Tibial nerve (tissue), 4 donors: Measurements from ENCODE around the gene BCL7B. TPM values are rescaled to one million over a fixed set of nuclear protein-coding genes. Genes with fewer than 3 reads are reported as not detected.
"Not testable (repeated sequence)": the region's sequence is repeated elsewhere in the genome, so short reads cannot be mapped to it uniquely, and the experiment has no call there.

Source experiments
- DNase-seq, 2 donors: peaks; one replicate each; pipeline ENCODE4 v3.0.0-alpha.2; 2019; ENCODE audit warnings: low spot score in 2 of 2
- H3K27ac ChIP-seq, 4 donors: fragments of 200-600 bp; sonication (generic) in 3 of 4; one replicate each; pipeline ENCODE4 v1.5.1; 2017 to 2019; ENCODE audit warnings: mild to moderate bottlenecking in 1 of 4
- H3K27me3 ChIP-seq, 2 donors: fragments of 200-600 bp; sonication (generic) in 1 of 2; one replicate each; pipeline versions ENCODE4 v1.5.1 to v1.6.0; 2017 to 2019
- H3K36me3 ChIP-seq, 3 donors: fragments of 200-600 bp; sonication (generic); one replicate each; pipeline ENCODE4 v1.5.1; 2018 to 2019
- H3K4me1 ChIP-seq, 4 donors: fragments of 200-600 bp; sonication (generic) in 3 of 4; one replicate each; pipeline ENCODE4 v1.5.1; 2017 to 2019
- H3K4me3 ChIP-seq, 4 donors: fragments of 200-600 bp; sonication (generic) in 3 of 4; one replicate each; pipeline ENCODE4 v1.5.1; 2017 to 2019; ENCODE audit warnings: mild to moderate bottlenecking in 1 of 4, moderate library complexity in 1 of 4
- H3K9me3 ChIP-seq, 4 donors: fragments of 200-600 bp; sonication (generic) in 3 of 4; one replicate each; pipeline ENCODE4 v1.5.1; 2017 to 2019
- EP300 ChIP-seq, 2 donors: sonication (generic); formaldehyde crosslinking; IDR thresholded peaks; one replicate each; pipeline ENCODE4 v1.6.1; 2017; ENCODE audit warnings: antibody characterized with exemption in 2 of 2, mild to moderate bottlenecking in 1 of 2
- POLR2A ChIP-seq, 2 donors: fragments of 450-650 bp; IDR thresholded peaks; one replicate each; pipeline ENCODE4 v1.6.1; 2017; ENCODE audit warnings: antibody characterized with exemption in 2 of 2, mild to moderate bottlenecking in 2 of 2, moderate library complexity in 2 of 2
- WGBS, 2 donors: methylation state at CpG; one replicate each; pipeline ENCODE4 v1.1.5; 2018; 5-methylcytosine and 5-hydroxymethylcytosine counted together
- total RNA-seq, 4 donors: library from RNA; depleted of rRNA; stranded (reverse); fragments of >200 nt; gene quantifications; one replicate each; pipeline ENCODE4 v1.1.0, GENCODE V29; 2016
- TF ChIP-seq, protein P1 (sequence below), 5 experiments: fragments of 200-600 bp in 3 of 5; fragments of 450-650 bp in 2 of 5; sonication (generic) in 3 of 5; IDR thresholded peaks; one replicate each; pipeline ENCODE4 v1.5.1; 2016 to 2019; ENCODE audit warnings: antibody characterized with exemption in 5 of 5, mild to moderate bottlenecking in 3 of 5, moderate library complexity in 2 of 5

Gene BCL7B
- total RNA-seq, 4 donors from 2014 or later, result 46.1 to 76.2 (median 59.4) TPM

DNA sequence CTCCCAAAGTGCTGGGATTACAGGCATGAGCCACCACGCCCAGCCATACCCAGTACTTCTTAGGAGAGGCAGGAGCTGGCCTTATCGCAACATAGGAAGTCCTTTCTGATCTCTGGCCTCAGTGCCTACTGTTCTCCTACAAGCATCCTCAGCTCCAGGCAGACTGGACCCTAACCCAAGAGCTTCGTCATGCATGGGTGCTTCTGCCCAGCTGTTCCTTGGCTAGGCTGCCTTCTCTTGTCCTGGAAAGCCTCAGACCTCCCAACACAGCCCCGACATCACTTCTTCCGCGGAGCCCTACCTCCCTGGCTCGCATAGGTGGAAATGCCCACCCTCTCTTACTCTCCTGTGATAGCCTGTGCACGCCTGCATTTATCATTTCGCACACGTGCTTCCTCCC lies 15.8 kb downstream of the BCL7B start:
- TF ChIP-seq, protein P1, sequence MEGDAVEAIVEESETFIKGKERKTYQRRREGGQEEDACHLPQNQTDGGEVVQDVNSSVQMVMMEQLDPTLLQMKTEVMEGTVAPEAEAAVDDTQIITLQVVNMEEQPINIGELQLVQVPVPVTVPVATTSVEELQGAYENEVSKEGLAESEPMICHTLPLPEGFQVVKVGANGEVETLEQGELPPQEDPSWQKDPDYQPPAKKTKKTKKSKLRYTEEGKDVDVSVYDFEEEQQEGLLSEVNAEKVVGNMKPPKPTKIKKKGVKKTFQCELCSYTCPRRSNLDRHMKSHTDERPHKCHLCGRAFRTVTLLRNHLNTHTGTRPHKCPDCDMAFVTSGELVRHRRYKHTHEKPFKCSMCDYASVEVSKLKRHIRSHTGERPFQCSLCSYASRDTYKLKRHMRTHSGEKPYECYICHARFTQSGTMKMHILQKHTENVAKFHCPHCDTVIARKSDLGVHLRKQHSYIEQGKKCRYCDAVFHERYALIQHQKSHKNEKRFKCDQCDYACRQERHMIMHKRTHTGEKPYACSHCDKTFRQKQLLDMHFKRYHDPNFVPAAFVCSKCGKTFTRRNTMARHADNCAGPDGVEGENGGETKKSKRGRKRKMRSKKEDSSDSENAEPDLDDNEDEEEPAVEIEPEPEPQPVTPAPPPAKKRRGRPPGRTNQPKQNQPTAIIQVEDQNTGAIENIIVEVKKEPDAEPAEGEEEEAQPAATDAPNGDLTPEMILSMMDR (IDR thresholded peaks at IDR 0.05), result no peak
- no peak for TF ChIP-seq EP300 (IDR thresholded peaks at IDR 0.05)
- TF ChIP-seq POLR2A (IDR thresholded peaks at IDR 0.05), result no peak
- no peak overlapping the region for H3K4me3 ChIP-seq
- H3K4me1 ChIP-seq, result peaks cover 0 to 13% (median 0%) of the 10 kb centered on the region in 4 donors
- no peaks in the 10 kb centered on the region for H3K9me3 ChIP-seq
- no peaks in the 10 kb centered on the region for H3K27me3 ChIP-seq
- H3K27ac ChIP-seq, result no peak overlapping the region
- peaks cover 3 to 75% (median 43%) of the 10 kb centered on the region in 3 donors for H3K36me3 ChIP-seq
- 92 to 94% methylated on average over 10 of the region's 10 CpGs for WGBS, 2 donors
- DNase-seq, result no peak

DNA sequence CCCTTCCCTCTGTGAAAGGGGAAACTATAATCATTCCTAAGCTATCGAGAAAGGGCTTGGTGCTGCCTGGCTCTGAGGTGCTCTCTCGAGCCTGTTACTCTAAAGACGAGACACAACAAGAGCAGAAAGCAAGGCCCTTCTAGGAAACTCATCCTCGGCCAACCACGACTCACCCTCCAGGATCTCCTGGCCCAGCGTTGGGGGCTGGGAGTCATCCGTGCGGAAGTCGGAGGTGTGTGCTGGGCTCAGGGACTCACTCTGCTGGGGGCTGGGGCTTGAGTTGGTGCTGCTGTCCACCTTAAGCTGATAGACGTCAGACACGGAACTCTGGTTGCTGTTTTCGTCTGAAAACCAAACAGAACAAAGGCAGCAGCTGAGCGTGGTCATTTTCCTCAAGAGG lies 17.8 kb downstream of the BCL7B start:
- 93 to 95% methylated on average over 9 to 13 of the region's 13 CpGs for WGBS, 2 donors
- no peaks in the 10 kb centered on the region for H3K4me1 ChIP-seq
- H3K9me3 ChIP-seq, result no peaks in the 10 kb centered on the region
- H3K4me3 ChIP-seq, result no peak overlapping the region
- peaks cover 3 to 87% (median 45%) of the 10 kb centered on the region in 3 donors for H3K36me3 ChIP-seq
- no peaks in the 10 kb centered on the region for H3K27me3 ChIP-seq
- H3K27ac ChIP-seq, result no peak overlapping the region
- no peak for DNase-seq
- TF ChIP-seq, protein P1 (IDR thresholded peaks at IDR 0.05), result no peak
- TF ChIP-seq EP300 (IDR thresholded peaks at IDR 0.05) (no peak), POLR2A (IDR thresholded peaks at IDR 0.05) (no peak)

DNA sequence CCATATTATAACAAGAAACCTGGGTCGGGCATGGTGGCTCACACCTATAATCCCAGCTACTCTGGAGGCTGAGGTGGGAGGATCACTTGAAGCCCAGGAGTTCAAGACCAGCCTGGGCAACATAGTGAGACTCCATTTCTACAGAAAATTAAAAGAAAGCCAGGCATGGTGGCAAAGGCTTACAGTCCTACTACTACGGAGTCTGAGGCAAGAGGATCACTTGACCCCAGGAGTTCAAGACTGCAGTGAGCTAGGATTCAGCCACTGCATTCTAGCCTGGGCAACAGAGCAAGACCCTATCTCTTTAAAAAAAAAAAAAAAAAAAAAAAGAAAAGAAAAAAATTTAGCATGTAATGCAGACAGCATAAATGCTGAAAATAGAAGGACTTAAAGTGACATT lies 19.0 kb downstream of the BCL7B start:
- WGBS, 2 donors, result 88 to 96% methylated on average over 2 of the region's 2 CpGs
- not testable (repeated sequence) for H3K4me1 ChIP-seq, H3K27ac ChIP-seq, DNase-seq, H3K27me3 ChIP-seq, H3K4me3 ChIP-seq, H3K9me3 ChIP-seq
- H3K36me3 ChIP-seq, result peaks cover 3 to 98% (median 45%) of the 10 kb centered on the region in 3 donors

DNA sequence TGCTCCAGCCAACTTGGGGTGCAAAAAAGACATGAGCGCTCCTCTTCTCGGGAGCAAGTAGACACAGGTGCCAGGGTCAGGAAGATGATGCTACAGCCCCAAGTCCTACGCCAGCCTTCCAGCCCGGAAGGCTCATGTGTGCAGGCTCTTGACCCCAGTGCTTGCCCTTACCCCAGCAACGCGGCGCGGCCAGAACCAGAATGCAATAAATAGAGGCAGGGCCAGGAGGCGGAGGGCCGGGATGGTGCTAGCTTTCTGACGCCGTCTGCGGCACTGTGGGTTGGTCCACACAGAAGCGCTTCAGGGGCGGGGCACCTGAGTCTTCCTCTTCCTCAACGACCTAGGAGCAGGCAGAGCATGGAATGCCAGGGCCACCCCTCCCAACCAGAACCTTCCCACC lies 20.4 kb downstream of the BCL7B start:
- 88 to 91% methylated on average over 16 of the region's 16 CpGs for WGBS, 2 donors
- DNase-seq, result no peak
- H3K36me3 ChIP-seq, result peaks cover 3 to 98% (median 34%) of the 10 kb centered on the region in 3 donors

DNA sequence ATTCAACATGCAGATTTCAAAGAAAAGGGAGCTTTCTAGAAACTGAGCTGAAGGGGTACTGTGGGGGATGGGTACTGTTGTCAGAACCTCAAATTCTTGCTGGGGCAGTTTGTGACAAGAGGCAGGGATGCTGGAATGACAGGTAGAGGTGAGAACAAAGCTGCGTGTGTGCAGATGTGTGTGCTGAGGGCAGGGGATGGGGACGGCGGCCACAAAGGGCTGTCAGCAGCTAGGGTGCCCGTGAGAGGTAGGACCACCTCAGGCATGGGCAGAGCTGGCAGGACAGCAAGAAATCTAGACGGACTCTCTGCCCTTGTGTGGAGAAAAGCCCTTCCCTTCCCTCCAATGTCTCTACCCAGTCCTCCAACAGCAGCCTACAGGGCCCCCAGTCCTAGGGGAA lies 21.0 kb downstream of the BCL7B start:
- peaks cover 3 to 98% (median 32%) of the 10 kb centered on the region in 3 donors for H3K36me3 ChIP-seq

More for the DNA sequence above, 20.4 kb downstream of the BCL7B start:
- Histone ChIP-seq H3K27me3 (no peaks in the 10 kb centered on the region), H3K4me1 (no peaks in the 10 kb centered on the region), H3K9me3 (no peaks in the 10 kb centered on the region), H3K4me3 (no peak overlapping the region), H3K27ac (no peak overlapping the region)
- TF ChIP-seq, protein P1 (IDR thresholded peaks at IDR 0.05), result no peak
- no peak for TF ChIP-seq POLR2A (IDR thresholded peaks at IDR 0.05)
- no peak for TF ChIP-seq EP300 (IDR thresholded peaks at IDR 0.05)

DNA sequence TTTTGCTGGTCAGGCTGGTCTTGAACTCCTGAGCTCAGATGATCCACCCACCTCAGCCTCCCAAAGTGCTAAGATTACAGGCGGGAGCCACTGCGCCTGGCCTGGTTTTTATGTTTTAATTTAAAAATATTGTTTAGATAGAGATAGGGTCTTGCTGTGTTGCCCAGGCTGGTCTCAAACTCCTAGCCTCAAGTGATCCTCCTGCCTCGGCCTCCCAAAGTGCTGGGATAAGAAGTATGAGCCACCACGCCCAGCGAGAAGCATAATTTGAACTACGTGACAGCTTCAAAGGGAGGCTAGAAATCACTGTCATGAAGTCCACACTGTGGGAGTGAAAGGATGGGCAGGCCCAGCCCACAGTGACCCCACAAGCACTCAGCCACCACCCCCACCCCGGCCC lies 21.6 kb downstream of the BCL7B start:
- not testable (repeated sequence) for H3K27me3 ChIP-seq, H3K4me3 ChIP-seq, H3K27ac ChIP-seq, H3K9me3 ChIP-seq, H3K4me1 ChIP-seq, DNase-seq
- H3K36me3 ChIP-seq, result peaks cover 3 to 94% (median 32%) of the 10 kb centered on the region in 3 donors
- 90 to 93% methylated on average over 7 of the region's 7 CpGs for WGBS, 2 donors

More for the DNA sequence above, 21.0 kb downstream of the BCL7B start:
- H3K27ac ChIP-seq, result no peak overlapping the region
- WGBS, 2 donors, result 77 to 87% methylated on average over 5 of the region's 5 CpGs
- H3K4me1 ChIP-seq, result no peaks in the 10 kb centered on the region
- no peaks in the 10 kb centered on the region for H3K9me3 ChIP-seq
- H3K4me3 ChIP-seq, result no peak overlapping the region
- no peak for TF ChIP-seq EP300 (IDR thresholded peaks at IDR 0.05)
- TF ChIP-seq, protein P1 (IDR thresholded peaks at IDR 0.05), result no peak
- no peak for TF ChIP-seq POLR2A (IDR thresholded peaks at IDR 0.05)
- no peak for DNase-seq
- H3K27me3 ChIP-seq, result no peaks in the 10 kb centered on the region
